Measurements from ENCODE around the gene RANBP10.

The RANBP10 gene

GRCh38 chr16:67719048-67719777 is 87.1 kb downstream of the RANBP10 start, which contains the start of gene GFOD2:
GFOD2 (minus strand) TSS chr16:67719316; CDS start chr16:67685715, 33,601 bp downstream.
- TF ChIP-seq CTCF (conservative IDR thresholded peaks at IDR 0.05; ENCODE audit: control insufficient read depth, insufficient read depth, low read depth, low read length), result no peak
- DNase-seq (ENCODE audit: low read depth), result peak; percentile 91
- H3K4me3 ChIP-seq (ENCODE audit: control insufficient read depth, low read depth, low read length), result peak within 1 kb of the TSS; percentile 88

- no peak for TF ChIP-seq CTCF (conservative IDR thresholded peaks at IDR 0.05; ENCODE audit: control insufficient read depth, insufficient read depth, low read depth, low read length)
- no peak for DNase-seq (ENCODE audit: low read depth)
These were observed 87.7 kb downstream of the RANBP10 start for GRCh38 chr16:67718668-67719047.

GRCh38 chr16:67716097-67716496 is 90.3 kb downstream of the RANBP10 start:
- no peak overlapping the region for H3K4me3 ChIP-seq (ENCODE audit: control insufficient read depth, low read depth, low read length)
- no peak for DNase-seq (ENCODE audit: low read depth)
- no peak for TF ChIP-seq CTCF (conservative IDR thresholded peaks at IDR 0.05; ENCODE audit: control insufficient read depth, insufficient read depth, low read depth, low read length)

More at GRCh38 chr16:67718668-67719047, 87.7 kb downstream of the RANBP10 start:
- peak overlapping the region; percentile 88 for H3K4me3 ChIP-seq (ENCODE audit: control insufficient read depth, low read depth, low read length)

GRCh38 chr16:67714522-67714921 is 91.8 kb downstream of the RANBP10 start:
- H3K4me3 ChIP-seq (ENCODE audit: control insufficient read depth, low read depth, low read length), result no peak overlapping the region
- DNase-seq (ENCODE audit: low read depth), result no peak
- no peak for TF ChIP-seq CTCF (conservative IDR thresholded peaks at IDR 0.05; ENCODE audit: control insufficient read depth, insufficient read depth, low read depth, low read length)

GRCh38 chr16:67713647-67714273 is 92.6 kb downstream of the RANBP10 start:
- H3K4me3 ChIP-seq (ENCODE audit: control insufficient read depth, low read depth, low read length), result no peak overlapping the region
- no peak for TF ChIP-seq CTCF (conservative IDR thresholded peaks at IDR 0.05; ENCODE audit: control insufficient read depth, insufficient read depth, low read depth, low read length)
- no peak for DNase-seq (ENCODE audit: low read depth)

GRCh38 chr16:67710607-67711006 is 95.8 kb downstream of the RANBP10 start:
- DNase-seq (ENCODE audit: low read depth), result no peak
- TF ChIP-seq CTCF (conservative IDR thresholded peaks at IDR 0.05; ENCODE audit: control insufficient read depth, insufficient read depth, low read depth, low read length), result no peak
- no peak overlapping the region for H3K4me3 ChIP-seq (ENCODE audit: control insufficient read depth, low read depth, low read length)

All from fibroblast of mammary gland (primary cell).